ENCODE data around the gene MYPOP. TPM values are rescaled to one million over a fixed set of nuclear protein-coding genes. Genes with fewer than 3 reads are reported as not detected.

MYPOP gene
- total RNA-seq, 1 experiment from 2014 or later = 10.8 TPM

GRCh38 chr19:45913874-45914830 lies 11.7 kb upstream of the MYPOP start, which contains the start of gene NANOS2:
TSS of gene NANOS2 (minus strand) at chr19:45914778. CDS start at chr19:45914693, 85 bp downstream.
- 0 out of 2 replicates have a peak within 1 kb of the TSS, but pooled peaks have one; percentile 10 for H3K4me2 ChIP-seq (ENCODE audit: low read length)
- no peak within 1 kb of the TSS for H3K4me3 ChIP-seq (replicated peaks in 1 of 2; ENCODE audit: low read depth in 1 of 2, low read length in 2 of 2)
- H3K27me3 ChIP-seq (ENCODE audit: insufficient read depth, low read length) = no peaks in the 10 kb centered on the region
- ChIA-PET POLR2A (interaction anchor here (1.3 to 2.2 kb wide), 2 partner anchors 11 to 51 kb away, joined by 3 to 6 read pairs; partner anchors contain the start of gene SYMPK), RAD21 (ENCODE audit: low non-redundant PET in 1 of 2, low total read pairs in 2 of 2, uncharacterized antibody in 2 of 2, unreplicated experiment in 2 of 2) (no interaction called here), CTCF (interaction anchor here (0.6 to 1.8 kb wide), 5 partner anchors 12 to 162 kb away, joined by 3 to 8 read pairs (median 7); partner anchors contain the start of gene MYPOP)
- no peaks in the 10 kb centered on the region for H3K79me2 ChIP-seq (ENCODE audit: insufficient read depth, low read length)
- H2AFZ ChIP-seq (ENCODE audit: low read depth, low read length, poor library complexity, severe bottlenecking) = no peak within 1 kb of the TSS
- peak; percentile 56 for DNase-seq (ENCODE audit: low read depth, low spot score)
- BruUV-seq (replicated peaks) = no TSS peak
- H3K9me2 ChIP-seq (ENCODE audit: insufficient read depth) = no peaks in the 10 kb centered on the region
- no peaks in the 10 kb centered on the region for H3K36me3 ChIP-seq (ENCODE audit: control insufficient read depth in 1 of 2, insufficient read depth in 2 of 2, low read length in 2 of 2)
- peaks cover 4 to 12% of the 10 kb centered on the region in 2 experiments; a peak in 3 of 4 replicates for H3K4me1 ChIP-seq (ENCODE audit: control insufficient read depth in 1 of 2, insufficient read depth in 2 of 2, low read length in 2 of 2)
- no peak within 1 kb of the TSS for H3K27ac ChIP-seq (ENCODE audit: low read depth, low read length)
- intact Hi-C loops (cut with micrococcal nuclease) = loop anchor here (5.0 kb wide), 1 partner anchor 103 kb away; no protein-coding TSS in a partner anchor
- ATAC-seq = peak; percentile 91
- no peak within 1 kb of the TSS for H3K9ac ChIP-seq (ENCODE audit: low read length)
- no peaks in the 10 kb centered on the region for H4K20me1 ChIP-seq (ENCODE audit: insufficient read depth)
- TF ChIP-seq CBX3 (IDR thresholded peaks at IDR 0.05; ENCODE audit: low read depth) (no peak), YY1 (IDR thresholded peaks at IDR 0.05; ENCODE audit: extremely low read depth, insufficient replicate concordance, low read depth, low read length) (no peak), ZFX (IDR thresholded peaks at IDR 0.05) (no peak), EZH2phosphoT487 (IDR thresholded peaks at IDR 0.05; ENCODE audit: borderline replicate concordance) (no peak), RAD21 (IDR thresholded peaks at IDR 0.05; ENCODE audit: low read depth) (peak; percentile 79)
- TF ChIP-seq, protein P1, sequence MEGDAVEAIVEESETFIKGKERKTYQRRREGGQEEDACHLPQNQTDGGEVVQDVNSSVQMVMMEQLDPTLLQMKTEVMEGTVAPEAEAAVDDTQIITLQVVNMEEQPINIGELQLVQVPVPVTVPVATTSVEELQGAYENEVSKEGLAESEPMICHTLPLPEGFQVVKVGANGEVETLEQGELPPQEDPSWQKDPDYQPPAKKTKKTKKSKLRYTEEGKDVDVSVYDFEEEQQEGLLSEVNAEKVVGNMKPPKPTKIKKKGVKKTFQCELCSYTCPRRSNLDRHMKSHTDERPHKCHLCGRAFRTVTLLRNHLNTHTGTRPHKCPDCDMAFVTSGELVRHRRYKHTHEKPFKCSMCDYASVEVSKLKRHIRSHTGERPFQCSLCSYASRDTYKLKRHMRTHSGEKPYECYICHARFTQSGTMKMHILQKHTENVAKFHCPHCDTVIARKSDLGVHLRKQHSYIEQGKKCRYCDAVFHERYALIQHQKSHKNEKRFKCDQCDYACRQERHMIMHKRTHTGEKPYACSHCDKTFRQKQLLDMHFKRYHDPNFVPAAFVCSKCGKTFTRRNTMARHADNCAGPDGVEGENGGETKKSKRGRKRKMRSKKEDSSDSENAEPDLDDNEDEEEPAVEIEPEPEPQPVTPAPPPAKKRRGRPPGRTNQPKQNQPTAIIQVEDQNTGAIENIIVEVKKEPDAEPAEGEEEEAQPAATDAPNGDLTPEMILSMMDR (IDR thresholded peaks at IDR 0.05 in 2 of 3, conservative IDR thresholded peaks at IDR 0.05 in 1 of 3; ENCODE audit: borderline replicate concordance in 1 of 3, insufficient read depth in 1 of 3, low read depth in 2 of 3, low read length in 2 of 3) = peak; percentile 52 to 69 (median 55)
- no peaks in the 10 kb centered on the region for H3K9me3 ChIP-seq (ENCODE audit: control insufficient read depth in 1 of 2, insufficient read depth in 1 of 2, low read depth in 1 of 2, low read length in 2 of 2)
